GM21447 (cell line): ENCODE measurements around the gene PEX26.
"Not testable (repeated sequence)": the region's sequence is repeated elsewhere in the genome, so short reads cannot be mapped to it uniquely, and the experiment has no call there.

Experiments used
- ATAC-seq: cut with Tn5 transposase; IDR thresholded peaks from one replicate; pipeline ENCODE4 v1.9.1; 2021; ENCODE audit not compliant: unreplicated experiment

The PEX26 gene

DNA sequence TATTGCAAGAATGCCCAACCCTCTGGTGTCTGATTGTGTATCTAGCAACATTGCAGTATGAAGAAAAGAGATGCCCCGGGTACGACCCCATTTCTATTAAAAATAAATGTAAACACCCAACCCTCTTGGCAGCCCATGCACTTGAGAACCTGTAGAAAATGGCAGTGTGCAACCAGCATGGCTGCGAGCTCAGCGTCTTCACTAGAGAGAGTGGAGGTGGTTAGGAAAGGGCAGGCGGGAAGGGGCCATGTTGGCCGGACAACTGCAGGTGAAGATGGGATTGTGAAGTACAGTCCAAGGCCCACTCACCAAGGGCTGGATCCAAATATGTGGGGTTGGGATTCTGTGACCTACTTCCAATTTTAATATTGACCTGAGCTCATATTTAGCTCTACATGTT, 15.9 kb downstream of the PEX26 start:
- ATAC-seq = no peak

DNA sequence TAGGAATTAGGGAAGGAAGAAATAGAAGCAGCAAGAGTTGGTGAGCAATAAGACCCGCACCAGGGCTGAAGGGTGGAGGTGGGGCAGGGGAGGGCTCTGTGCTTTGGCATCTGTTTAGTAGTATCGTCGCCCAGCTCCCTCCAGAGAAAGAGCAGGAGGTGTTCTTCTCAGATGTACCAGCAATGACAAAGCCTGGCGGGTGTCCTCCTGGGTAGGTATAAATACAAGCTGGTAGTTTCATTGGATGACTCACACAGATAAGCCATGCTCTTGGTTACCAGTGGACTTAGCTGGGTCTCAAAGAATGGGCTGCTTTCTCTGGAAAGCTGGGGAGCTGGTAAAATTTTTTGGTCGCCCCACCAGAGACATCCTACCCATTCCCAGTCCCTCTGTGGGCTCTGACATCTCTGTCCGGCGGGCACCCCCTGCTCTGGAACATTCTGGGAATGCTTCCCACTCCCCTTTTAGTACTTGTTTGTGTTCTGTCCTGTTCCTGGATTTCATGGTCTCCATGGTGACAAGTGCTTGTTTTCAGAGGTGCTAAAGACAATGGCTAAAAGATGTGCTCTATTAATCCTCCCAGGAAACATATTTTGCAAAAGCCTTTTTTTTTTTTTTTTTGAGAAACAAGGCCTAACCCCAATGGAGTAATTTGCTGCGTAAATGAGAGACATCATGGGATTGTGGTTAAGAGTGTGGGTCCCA, 17.5 kb downstream of the PEX26 start:
- ATAC-seq = no peak

DNA sequence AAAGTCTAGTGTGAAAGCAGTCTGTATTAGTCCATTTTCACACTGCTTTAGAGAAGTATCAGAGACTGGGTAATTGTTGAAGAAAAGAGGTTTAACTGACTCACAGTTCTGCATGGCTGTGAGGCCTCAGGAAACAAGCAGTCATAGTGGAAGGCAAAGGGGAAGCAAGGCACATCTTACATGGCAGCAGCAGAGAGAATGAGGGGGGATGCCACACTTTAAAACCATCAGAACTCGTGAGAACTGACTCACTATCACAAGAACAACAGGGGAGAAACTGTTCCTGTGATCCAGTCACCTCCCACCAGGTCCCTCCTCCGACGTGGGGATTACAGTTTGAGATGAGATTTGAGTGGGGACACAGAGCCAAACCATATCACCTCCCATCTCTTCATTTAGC, 19.0 kb downstream of the PEX26 start:
- ATAC-seq = no peak

GRCh38 chr22:18100781-18101180, 23.0 kb downstream of the PEX26 start:
- ATAC-seq = no peak

DNA sequence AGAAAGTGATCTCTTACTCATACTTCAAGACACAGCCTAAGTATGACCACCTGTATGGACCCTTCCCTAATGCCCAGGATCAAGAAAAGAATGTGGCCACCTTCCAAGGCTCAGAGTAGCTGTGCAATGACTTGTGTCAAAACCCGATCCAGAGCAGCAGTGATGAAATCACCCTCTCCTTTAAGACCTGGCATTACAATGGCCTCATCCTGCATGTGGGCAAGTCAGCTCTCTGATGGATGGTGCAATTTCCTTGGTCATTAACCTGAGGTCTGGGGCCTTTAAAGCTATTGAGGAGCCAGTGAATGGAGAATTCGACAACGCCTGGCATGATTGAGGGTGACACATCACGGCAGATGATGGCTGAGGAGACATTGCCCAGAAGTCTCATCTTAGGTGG, 23.7 kb downstream of the PEX26 start:
- ATAC-seq = no peak

DNA sequence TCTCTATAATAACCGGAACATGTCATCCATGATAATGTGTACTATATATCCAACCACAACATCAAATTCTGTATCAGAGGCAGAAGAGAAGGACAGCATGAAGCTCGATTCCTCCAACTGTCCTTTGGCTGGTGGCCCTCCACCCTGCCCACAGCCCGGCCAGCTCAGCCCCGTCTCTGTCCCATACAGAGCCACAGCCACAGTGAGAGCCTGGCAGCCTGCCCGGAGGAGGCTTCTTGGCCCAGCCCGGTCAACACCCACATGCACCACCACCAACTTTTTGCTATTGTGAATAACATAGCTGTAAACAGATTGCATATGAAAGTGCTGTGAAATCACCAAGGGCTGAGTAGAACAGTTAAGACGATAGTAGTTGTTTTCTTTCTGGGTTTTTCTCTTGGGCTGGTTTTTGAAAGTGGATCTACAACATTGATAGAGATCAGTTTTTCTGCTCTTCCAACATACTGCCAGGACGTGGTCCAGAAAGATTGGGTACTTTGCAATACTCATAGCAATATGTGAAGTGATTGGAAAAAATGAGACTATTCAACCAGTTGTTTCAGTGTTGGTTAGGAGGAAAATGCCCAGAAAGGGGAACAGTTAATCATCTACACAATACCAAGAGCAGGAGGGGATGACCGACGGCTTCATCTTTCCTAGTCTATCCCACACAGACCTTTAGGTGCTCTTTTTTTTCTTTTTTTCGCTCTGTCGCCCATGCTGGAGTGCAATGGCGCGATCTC, 25.9 kb downstream of the PEX26 start:
- ATAC-seq = no peak

GRCh38 chr22:18104566-18104965, 26.8 kb downstream of the PEX26 start:
- ATAC-seq = no peak

GRCh38 chr22:18105981-18106380, 28.2 kb downstream of the PEX26 start:
- not testable (repeated sequence) for ATAC-seq

GRCh38 chr22:18106550-18107341, 29.0 kb downstream of the PEX26 start:
- ATAC-seq = not testable (repeated sequence)

DNA sequence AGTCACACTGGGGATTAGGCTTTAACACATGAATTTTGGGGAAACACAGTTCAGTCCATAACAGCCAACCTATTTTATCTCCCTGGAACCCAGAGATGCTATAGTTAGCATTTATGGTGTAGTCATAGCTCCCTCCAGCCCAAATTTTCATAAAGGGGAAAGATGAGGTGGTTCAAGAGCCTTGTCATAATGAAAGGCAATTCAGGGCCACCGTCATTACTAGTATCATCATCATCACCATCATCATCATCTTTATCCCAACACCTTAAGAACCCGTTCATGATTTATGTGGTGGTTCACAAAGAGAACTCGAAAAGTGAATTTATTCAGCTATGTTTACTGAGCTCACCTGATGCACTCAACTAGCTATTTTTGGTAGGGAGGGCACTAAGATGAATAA, 30.4 kb downstream of the PEX26 start:
- no peak for ATAC-seq

- ATAC-seq = no peak
Observed at GRCh38 chr22:18109410-18110193, 31.8 kb downstream of the PEX26 start.

- ATAC-seq = peak; percentile 47
Observed at GRCh38 chr22:18110194-18110953, 32.6 kb downstream of the PEX26 start, which contains the start of gene TUBA8. Gene TUBA8, plus strand, starts transcription at chr22:18110809. Its CDS starts 57 bp downstream, at chr22:18110866.

- no peak for ATAC-seq
Observed at GRCh38 chr22:18110954-18111758, 33.4 kb downstream of the PEX26 start.

DNA sequence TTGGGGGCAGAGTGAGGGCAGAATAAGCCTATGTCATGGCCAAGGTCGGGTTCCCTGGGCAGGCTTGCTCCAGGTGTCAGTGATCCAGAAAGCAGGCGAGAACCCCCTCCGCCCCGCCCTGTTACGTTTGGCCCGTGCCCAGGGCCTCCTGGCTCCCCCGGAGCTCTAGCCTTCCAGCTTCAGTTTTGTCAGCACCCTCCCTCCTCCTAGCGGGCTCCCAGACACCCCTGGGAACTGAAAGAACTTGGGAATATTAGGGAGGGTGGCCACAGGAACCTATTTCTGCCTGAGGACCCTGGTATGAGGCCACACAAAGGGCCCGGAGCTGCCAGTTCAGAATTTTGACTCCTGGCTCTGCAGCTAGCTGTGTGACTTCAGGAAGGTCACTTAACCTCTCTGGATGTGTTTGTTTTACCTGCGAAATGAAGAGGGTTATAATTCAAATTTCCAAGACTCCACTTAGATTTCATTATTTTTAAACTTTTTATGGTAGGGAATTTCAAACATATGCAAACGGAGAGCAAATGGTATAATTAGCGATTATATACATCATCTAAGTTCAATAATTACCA, 34.1 kb downstream of the PEX26 start:
- no peak for ATAC-seq

GRCh38 chr22:18112440-18112839, 34.6 kb downstream of the PEX26 start:
- ATAC-seq = no peak

- no peak for ATAC-seq
Observed at GRCh38 chr22:18113680-18114394, 36.0 kb downstream of the PEX26 start.

DNA sequence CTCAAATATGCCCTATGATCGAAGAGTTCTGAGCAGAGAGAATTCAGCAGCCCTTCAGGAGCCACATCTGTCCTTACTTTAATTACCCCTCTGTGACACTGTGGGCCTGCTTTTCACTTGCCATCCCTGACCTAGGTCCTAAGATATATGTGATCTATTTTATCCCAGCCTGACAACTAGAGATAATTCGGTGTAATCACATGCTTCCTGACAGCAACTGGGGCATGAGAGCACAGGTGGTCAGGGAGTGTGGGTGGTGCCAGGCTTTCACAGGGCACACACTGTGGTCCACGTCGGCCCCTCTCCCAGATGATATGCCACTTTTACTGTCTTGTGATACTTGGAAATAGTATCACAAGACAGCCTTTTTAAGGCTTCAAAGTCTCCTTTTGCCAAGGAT, 36.7 kb downstream of the PEX26 start:
- ATAC-seq = no peak

- no peak for ATAC-seq
Observed at GRCh38 chr22:18114976-18115652, 37.3 kb downstream of the PEX26 start.
